GM21381 (cell line): ENCODE data around the gene BATF2.

ENCODE experiments used
- ATAC-seq: cut with Tn5 transposase; IDR thresholded peaks from one replicate; pipeline ENCODE4 v1.9.1; 2021; ENCODE audit warnings: mild to moderate bottlenecking, moderate library complexity; ENCODE audit not compliant: unreplicated experiment

The BATF2 gene

DNA sequence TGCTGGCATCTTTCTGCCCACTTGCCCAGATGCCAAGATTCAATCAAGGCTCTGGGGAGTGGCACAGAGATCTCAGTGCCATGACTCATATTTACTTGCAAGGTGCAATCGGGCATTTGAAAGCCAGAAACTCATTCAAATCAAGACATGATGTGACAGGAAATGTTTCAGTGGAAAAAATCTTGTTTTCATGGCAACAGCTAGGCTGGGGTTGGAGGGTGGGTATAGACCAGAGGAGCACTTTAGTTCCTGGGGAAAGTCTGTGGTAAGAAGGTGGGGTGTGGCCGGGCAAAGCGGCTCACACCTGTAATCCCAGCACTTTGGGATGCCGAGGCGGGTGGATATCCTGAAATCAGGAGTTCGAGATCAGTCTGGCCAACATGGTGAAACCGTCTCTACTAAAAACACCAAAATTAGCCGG lies 26.0 kb downstream of the BATF2 start:
- ATAC-seq = no peak

DNA sequence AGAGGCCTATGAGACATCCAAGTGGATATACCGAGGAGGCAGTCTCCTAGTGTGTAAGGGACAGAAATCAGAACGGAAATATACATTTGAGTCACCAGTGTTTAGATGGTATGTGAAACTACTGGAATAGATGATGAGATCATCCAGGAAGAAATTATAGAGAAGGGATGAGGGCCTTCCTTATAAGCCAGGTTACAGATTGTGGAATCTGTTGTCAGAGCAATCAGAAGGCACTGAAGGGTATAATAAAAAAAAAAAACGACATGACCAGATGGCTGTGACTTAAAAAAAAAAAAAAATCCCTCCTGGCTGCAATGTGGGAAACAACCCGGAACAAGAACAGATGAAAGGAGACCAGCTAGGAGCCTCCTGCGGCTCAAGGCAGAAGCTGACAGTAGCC lies 27.6 kb downstream of the BATF2 start:
- no peak for ATAC-seq

DNA sequence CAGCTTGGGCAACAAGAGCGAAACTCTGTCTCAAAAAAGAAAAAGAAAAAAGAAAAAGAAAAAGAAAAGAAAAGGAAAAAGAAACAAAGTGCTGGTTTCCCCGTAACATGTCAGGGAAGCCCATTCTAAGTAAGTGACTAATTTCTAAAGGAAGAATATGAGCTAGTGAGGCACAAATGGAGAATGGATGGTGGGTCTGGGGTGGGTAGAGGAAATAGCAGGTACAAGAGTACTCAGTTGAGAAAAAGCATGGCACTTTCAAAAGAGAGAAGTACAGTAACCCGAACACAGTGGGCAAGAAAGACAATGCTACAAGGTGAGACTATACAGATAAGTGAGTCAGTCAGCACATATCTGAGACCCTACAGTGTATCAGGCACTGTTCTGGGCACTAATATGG lies 29.4 kb downstream of the BATF2 start:
- no peak for ATAC-seq

DNA sequence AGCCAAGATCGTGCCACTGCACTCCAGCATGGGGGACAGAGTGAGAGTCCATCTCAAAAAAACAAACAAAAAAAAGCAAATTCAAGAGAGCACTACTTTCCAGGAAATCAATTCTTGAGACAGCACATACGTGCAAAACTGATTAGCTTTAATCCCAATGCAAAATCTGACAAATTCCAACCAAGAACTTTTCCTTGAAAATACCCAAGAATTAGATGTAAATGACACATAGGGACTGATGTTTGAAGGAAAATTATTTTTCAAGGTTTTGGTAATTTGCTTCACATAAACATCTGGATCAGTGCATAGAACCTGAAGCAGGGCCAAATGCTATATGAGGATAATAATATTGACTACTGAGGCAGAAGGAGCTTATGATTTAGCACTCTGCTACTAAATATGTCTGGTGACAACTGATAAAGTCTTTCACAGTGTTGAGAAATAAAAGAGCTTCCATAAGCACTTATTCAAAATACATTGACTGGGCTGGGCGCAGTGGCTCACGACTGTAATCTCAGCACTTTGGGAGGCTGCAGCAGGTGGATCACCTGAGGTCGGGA lies 33.6 kb downstream of the BATF2 start:
- no peak for ATAC-seq

DNA sequence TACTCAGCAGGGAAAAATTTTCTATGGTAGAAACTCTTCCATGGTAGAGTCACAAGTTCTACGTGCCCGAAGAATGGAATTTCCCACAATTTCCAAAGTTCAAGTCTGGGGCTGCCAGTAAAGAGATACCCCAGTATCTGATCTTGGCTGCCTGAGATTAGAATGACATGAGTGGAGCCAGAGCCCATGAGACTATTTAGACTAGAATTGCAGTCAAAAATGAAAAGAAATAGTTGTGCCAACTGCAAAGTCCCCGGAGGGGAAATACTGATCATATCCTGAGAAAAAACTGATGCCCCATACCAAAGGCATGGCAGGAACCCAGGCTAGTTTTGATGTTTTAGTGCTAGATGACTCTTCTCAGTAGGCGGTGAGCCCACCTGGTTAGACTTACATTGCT lies 36.1 kb downstream of the BATF2 start:
- ATAC-seq = no peak

DNA sequence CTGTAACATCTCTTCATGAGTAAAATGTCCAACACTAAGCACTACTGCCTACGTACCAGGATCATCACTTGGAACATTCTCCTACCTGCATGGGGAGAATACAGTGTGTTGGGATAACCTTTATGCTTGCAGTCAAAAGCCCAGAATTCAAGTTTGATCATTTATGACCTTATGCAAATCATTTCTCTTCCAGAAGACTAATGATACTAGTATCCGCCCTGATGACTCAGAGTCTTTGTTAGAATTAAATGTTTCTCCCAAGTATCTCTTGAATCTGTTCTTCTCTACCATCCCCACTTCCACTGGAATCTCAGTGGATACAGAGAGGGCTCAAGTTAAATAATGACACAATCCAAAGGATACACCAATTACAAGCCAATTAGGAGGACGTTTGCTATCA lies 37.3 kb downstream of the BATF2 start:
- ATAC-seq = no peak

DNA sequence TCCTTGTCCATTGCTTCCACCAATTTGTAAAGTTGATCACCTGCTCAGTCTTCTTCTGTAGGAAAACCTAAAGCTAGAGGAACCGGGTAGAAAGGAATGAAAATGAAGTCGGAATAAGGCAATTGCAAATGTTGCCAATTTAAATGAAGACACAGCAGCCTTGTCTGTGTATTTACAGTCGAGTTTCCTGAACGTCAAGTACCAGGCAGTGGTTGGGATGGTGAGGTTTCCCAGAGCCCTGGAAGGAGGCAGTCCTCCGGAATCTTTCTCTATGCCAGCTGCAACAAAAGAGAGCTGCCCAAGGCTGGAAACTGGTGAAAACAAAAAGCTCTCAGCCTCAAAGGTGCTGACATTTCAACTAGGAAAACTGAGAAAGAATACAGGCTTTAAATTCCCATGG lies 42.6 kb downstream of the BATF2 start:
- ATAC-seq = no peak

DNA sequence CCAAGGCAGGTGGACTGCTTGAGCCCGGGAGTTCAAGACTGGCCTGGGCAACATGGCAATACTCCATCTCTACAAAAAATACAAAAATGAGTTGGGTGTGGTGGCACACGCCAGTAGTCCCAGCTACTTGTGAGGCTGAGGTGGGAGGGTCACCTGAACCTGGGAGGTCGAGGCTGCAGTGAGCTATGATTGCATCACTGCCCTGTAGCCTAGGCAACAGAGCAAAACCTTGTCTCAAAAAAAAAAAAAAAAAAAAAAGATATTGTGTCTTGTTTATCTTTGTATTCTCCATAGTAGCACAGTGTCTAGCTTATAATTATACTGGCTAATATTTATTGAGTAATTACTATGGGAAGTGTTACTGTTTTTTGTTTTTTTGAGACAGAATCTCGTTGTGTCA lies 45.2 kb downstream of the BATF2 start:
- ATAC-seq = no peak

DNA sequence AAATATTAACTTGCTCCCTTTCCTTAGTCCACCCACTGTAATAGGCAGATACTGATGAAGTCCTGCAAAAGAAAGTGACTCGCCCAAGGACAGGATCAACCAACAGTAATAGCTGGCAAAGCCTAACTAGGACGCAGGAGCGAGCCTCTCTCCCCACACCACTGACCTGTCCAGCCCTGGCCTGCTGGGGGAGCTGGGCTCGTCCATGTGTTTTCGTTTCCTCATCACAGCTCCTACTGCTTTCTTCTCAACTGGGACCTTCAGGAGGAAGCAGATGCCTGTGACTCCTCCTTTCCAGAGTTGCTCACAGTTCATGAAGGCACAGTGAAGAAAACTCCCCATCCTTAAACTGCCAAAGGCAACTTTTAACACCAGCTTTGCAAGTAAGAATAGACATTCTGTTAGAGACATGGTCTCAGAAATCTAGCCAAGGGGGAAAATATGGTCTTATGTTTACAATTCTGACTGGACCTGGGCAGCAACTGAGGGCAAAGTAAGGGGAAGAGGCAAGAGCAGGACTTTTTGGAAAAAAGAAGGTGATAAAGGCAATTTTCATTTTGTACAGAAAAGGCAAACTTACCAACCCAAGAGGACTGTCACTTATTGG lies 49.5 kb downstream of the BATF2 start:
- no peak for ATAC-seq
